ENCODE measurements around the gene NT5C1A. TPM values are rescaled to one million over a fixed set of nuclear protein-coding genes. Genes with fewer than 3 reads are reported as not detected.

Gene NT5C1A
- total RNA-seq, 1 experiment from 2014 or later, result not detected

DNA sequence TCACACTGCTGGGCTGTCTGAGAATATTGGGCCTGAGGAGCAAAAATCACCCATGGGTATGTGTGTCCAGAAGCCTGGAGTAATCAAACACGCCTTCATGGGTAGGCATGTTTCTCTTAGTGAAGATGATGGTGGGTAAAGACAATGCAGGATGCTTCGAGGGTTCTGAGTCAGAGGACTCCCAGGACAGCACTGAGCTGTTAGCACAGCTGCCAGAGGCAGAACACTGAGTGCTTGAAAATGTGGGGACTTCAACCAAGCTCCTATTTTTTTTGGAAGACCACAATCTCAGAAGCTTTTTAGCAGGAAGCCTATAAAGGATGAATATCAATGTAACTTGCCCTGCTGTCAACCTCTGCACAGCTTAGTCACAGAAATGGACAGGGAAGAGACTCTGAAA, 7.9 kb upstream of the NT5C1A start:
- Histone ChIP-seq H3F3A (ENCODE audit: low read length, unreplicated experiment) (no peaks in the 10 kb centered on the region), H3K36me3 (ENCODE audit: low read depth, low read length) (no peaks in the 10 kb centered on the region), H3K9me2 (replicated peaks; ENCODE audit: low read length) (no peaks in the 10 kb centered on the region), H4K20me1 (ENCODE audit: low read length) (no peaks in the 10 kb centered on the region), H2AFZ (ENCODE audit: low read length) (no peak overlapping the region), H3K4me1 (ENCODE audit: insufficient read depth, low read length) (no peaks in the 10 kb centered on the region), H3K9me3 (ENCODE audit: low read length) (no peaks in the 10 kb centered on the region), H3K9ac (ENCODE audit: low read length) (no peak overlapping the region), H3K79me2 (ENCODE audit: low read length) (no peaks in the 10 kb centered on the region), H3K27ac (ENCODE audit: low read length) (no peak overlapping the region), H3K27me3 (ENCODE audit: low read length) (peaks cover 7% of the 10 kb centered on the region; the same call in 1 of the 2 replicates), H3K4me3 (ENCODE audit: low read length) (no peak overlapping the region), H3K4me2 (ENCODE audit: low read length) (no peak overlapping the region)
- no peak for TF ChIP-seq EZH2 (IDR thresholded peaks at IDR 0.05; ENCODE audit: low read length, unreplicated experiment)
- TF ChIP-seq EZH2phosphoT487 (IDR thresholded peaks at IDR 0.05; ENCODE audit: borderline replicate concordance, low read length), result no peak
- TF ChIP-seq, protein P1, sequence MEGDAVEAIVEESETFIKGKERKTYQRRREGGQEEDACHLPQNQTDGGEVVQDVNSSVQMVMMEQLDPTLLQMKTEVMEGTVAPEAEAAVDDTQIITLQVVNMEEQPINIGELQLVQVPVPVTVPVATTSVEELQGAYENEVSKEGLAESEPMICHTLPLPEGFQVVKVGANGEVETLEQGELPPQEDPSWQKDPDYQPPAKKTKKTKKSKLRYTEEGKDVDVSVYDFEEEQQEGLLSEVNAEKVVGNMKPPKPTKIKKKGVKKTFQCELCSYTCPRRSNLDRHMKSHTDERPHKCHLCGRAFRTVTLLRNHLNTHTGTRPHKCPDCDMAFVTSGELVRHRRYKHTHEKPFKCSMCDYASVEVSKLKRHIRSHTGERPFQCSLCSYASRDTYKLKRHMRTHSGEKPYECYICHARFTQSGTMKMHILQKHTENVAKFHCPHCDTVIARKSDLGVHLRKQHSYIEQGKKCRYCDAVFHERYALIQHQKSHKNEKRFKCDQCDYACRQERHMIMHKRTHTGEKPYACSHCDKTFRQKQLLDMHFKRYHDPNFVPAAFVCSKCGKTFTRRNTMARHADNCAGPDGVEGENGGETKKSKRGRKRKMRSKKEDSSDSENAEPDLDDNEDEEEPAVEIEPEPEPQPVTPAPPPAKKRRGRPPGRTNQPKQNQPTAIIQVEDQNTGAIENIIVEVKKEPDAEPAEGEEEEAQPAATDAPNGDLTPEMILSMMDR (conservative IDR thresholded peaks at IDR 0.05; ENCODE audit: low read depth, low read length), result no peak
- DNase-seq (no peak), ATAC-seq (no peak)
- no TSS peak for BruUV-seq (replicated peaks)
- ChIA-PET CTCF (no interaction called here), POLR2A (ENCODE audit: unreplicated experiment) (no interaction called here)
- intact Hi-C loops (cut with micrococcal nuclease), result no loop called here

DNA sequence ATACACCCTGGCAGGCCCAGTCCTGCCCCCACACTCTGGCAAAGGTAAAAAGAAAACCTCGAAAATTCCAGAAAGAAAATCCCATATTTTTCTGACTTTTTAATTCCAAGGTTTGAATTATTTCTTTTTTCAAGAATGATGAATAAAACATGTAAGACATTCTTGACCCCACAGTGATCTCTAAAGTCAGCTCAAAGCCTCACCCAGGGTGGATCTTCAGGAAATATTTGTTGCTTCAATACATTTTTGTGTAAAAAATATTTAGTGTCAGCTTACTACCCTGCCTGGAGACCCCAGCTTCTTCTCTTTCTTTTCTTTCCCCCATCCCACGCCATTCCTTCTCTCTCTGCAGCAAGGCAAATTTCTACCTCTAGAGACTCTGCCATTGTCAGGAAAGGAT, 7.0 kb upstream of the NT5C1A start:
- TF ChIP-seq, protein P1 (conservative IDR thresholded peaks at IDR 0.05; ENCODE audit: low read depth, low read length), result no peak
- Histone ChIP-seq H2AFZ (ENCODE audit: low read length) (no peak overlapping the region), H3K9me3 (ENCODE audit: low read length) (no peaks in the 10 kb centered on the region), H3K4me2 (ENCODE audit: low read length) (no peak overlapping the region), H3K4me3 (ENCODE audit: low read length) (no peak overlapping the region), H4K20me1 (ENCODE audit: low read length) (no peaks in the 10 kb centered on the region), H3K27me3 (ENCODE audit: low read length) (peaks cover 7% of the 10 kb centered on the region; the same call in 1 of the 2 replicates), H3K79me2 (ENCODE audit: low read length) (no peaks in the 10 kb centered on the region), H3K4me1 (ENCODE audit: insufficient read depth, low read length) (no peaks in the 10 kb centered on the region), H3F3A (ENCODE audit: low read length, unreplicated experiment) (no peaks in the 10 kb centered on the region), H3K9me2 (replicated peaks; ENCODE audit: low read length) (no peaks in the 10 kb centered on the region), H3K9ac (ENCODE audit: low read length) (no peak overlapping the region), H3K27ac (ENCODE audit: low read length) (no peak overlapping the region), H3K36me3 (ENCODE audit: low read depth, low read length) (no peaks in the 10 kb centered on the region)
- ChIA-PET POLR2A (ENCODE audit: unreplicated experiment) (no interaction called here), CTCF (no interaction called here)
- intact Hi-C loops (cut with micrococcal nuclease), result no loop called here
- ATAC-seq (no peak), DNase-seq (no peak)
- BruUV-seq (replicated peaks), result no TSS peak

DNA sequence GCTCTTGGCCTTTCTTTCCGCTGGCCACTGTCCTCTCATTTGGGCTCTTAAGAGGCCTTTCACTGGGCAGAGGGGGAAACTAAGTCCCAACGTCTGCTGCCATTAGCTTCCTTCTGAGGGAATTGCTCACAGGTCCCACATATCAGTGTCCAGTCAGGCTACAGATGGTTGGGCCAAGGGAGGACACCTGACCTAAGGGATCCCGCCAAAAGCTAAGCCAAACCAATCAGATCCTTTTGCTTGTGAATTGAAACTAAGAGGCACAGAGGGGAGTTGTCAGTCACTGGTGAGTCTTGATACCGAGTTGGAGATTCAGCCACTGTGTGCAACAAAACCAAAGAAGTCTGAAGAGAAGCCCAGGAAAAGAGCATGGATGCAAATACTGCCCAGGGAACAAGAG, 5.7 kb upstream of the NT5C1A start:
- no peak for ATAC-seq
- no TSS peak for BruUV-seq (replicated peaks)
- H3K9me3 ChIP-seq (ENCODE audit: low read length), result no peaks in the 10 kb centered on the region
- no peak overlapping the region for H3K4me2 ChIP-seq (ENCODE audit: low read length)
- DNase-seq, result no peak
- ChIA-PET CTCF (no interaction called here), POLR2A (ENCODE audit: unreplicated experiment) (no interaction called here)
- no peaks in the 10 kb centered on the region for H3F3A ChIP-seq (ENCODE audit: low read length, unreplicated experiment)
- peaks cover 7% of the 10 kb centered on the region for H3K27me3 ChIP-seq (ENCODE audit: low read length)
- H3K79me2 ChIP-seq (ENCODE audit: low read length), result no peaks in the 10 kb centered on the region
- H3K36me3 ChIP-seq (ENCODE audit: low read depth, low read length), result no peaks in the 10 kb centered on the region
- H2AFZ ChIP-seq (ENCODE audit: low read length), result no peak overlapping the region
- no peaks in the 10 kb centered on the region for H4K20me1 ChIP-seq (ENCODE audit: low read length)
- H3K4me1 ChIP-seq (ENCODE audit: insufficient read depth, low read length), result no peaks in the 10 kb centered on the region
- H3K4me3 ChIP-seq (ENCODE audit: low read length), result no peak overlapping the region
- intact Hi-C loops (cut with micrococcal nuclease), result no loop called here
- no peaks in the 10 kb centered on the region for H3K9me2 ChIP-seq (replicated peaks; ENCODE audit: low read length)
- no peak overlapping the region for H3K9ac ChIP-seq (ENCODE audit: low read length)
- H3K27ac ChIP-seq (ENCODE audit: low read length), result no peak overlapping the region
- TF ChIP-seq, protein P1 (conservative IDR thresholded peaks at IDR 0.05; ENCODE audit: low read depth, low read length), result no peak
- no peak for TF ChIP-seq EZH2 (IDR thresholded peaks at IDR 0.05; ENCODE audit: low read length, unreplicated experiment)
- TF ChIP-seq EZH2phosphoT487 (IDR thresholded peaks at IDR 0.05; ENCODE audit: borderline replicate concordance, low read length), result no peak
